GM18517 (cell line): ENCODE results near the gene CACNA2D3.

Source experiments
- ATAC-seq: cut with Tn5 transposase; IDR thresholded peaks from one replicate; pipeline ENCODE4 v1.9.1; 2021; ENCODE audit warnings: mild to moderate bottlenecking, moderate library complexity; ENCODE audit not compliant: unreplicated experiment

The CACNA2D3 gene

DNA sequence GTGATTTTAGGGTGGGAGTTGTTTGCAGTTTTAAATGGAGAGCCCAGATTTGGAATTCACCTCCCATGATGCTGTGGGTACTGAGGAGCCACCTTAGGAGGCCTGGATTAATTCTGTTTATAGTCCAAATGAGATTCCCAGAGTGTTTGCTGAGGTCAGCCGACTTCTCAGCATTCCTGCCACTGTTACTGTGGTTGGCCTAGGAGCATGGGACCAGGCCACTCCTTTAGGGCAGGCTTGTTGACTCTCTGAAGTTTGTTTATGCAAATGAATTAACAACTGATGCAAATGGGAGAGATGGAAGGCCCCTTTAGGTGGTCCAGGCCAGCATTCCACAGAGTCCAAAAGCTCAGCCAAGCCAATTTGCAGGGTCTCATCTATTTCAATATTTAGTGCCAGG lies 46.1 kb downstream of the CACNA2D3 start:
- ATAC-seq: no peak

DNA sequence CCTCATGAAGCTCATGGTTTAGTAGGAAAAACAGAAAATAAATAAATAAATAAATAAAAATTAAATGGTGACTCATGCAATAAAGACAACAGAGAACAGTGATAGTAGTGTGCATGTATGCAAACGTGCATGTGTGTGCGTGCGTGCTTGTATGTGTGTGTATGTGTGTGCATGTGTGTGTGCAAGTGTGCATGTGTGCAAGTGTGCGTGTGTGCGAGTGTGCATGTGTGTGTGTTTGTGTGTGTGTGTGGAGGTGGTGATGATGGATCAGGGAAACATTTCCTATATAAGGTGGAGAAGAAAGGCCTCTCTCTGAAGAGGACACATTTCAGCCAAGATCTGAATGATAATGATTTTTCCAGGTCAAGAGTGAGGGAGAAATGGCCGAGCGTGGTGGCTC lies 47.2 kb downstream of the CACNA2D3 start:
- ATAC-seq: no peak

DNA sequence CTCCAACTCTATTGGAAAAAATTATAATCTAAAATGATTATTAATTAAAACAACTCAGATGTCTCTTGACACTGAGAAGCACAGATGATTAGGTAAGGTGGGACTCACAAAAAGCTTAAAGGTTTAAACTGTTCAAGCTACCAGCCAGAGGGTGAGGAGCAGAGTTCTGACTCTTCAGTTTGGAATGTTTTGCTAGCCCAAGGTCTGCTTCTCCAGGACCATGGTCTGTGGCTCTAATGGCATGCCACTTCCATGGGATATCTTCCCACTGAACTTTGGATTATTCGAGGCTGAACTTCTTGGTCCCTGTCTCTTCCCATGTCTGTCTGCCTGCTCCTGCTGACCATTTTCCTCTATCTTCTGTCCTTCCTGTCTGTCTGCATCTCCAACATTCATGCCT lies 49.2 kb downstream of the CACNA2D3 start:
- ATAC-seq: no peak

DNA sequence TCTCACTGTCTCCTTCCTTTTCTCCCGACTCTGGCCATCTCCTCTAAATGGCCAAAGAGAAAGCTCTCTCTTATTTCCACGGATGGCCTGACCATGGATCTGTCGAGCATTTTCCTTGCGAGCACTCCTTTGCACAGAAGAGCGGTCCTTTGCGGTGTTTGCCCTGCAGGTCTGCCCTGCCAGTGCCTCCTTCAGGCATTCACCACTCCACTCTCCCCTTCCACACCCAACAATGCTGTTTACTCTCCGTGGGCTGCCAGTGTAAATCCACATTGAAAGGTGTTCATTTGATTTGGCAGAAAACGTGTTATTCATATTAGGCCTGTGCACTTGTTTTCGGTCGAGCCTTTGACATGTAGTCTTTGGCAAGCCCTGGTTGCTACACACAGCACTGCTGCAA lies 49.6 kb downstream of the CACNA2D3 start:
- ATAC-seq: no peak

DNA sequence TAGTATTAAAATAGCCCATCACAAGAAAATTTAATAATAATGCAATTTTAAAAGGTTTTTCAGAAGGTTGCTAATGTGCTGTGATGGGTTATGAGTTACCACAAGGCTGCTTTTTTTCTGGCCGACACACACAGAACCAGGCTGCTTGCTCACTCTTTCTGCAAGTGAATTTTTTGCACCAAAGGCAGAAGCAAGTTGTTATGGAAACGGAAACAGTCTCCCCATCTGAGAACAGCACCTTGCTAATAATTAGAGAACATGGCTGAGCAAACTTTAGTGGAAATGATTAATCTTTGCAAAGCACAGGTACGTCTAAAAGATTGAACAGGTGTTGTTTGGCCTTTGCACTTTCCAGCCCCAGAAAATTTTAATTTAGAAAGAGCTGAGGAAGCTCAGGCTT lies 51.0 kb downstream of the CACNA2D3 start:
- ATAC-seq: no peak

DNA sequence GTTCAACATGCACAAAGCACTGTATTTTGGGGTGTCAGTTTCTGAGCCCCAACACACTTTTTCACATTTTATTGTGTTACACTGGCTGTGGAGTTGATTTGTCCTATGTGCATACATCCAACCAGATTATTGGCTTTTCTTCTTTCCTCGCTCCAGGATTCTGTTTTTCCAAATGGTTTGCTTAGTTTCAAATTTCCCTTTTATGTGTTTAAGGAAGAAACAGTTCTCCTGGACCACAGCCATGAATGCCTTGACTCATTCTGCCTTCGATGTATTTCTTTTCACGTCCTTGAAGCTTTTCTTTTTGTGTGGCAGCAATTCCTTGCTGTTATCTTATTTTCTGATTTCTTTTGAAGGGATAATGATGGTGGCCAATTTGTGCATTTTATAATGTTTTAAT lies 53.8 kb downstream of the CACNA2D3 start:
- no peak for ATAC-seq

DNA sequence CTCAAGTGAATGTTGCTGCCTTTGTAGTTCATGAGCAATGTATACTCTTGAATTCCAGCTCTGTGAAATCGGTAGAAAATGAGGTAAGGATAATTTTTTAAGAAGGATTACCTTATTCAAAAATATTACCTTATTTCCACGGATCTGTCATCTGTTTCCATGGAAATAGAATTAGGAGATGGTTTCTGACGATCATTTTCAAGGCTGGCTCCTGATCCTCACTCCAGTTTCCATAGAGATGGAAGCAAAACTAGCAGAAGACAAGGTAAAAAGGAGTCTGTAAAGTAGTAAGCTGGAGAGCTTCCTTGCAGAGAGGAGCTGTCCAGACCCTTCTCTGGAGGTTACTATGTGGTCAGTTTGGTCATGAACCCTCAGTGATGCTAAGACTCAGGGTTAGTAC lies 55.5 kb downstream of the CACNA2D3 start:
- ATAC-seq: no peak

DNA sequence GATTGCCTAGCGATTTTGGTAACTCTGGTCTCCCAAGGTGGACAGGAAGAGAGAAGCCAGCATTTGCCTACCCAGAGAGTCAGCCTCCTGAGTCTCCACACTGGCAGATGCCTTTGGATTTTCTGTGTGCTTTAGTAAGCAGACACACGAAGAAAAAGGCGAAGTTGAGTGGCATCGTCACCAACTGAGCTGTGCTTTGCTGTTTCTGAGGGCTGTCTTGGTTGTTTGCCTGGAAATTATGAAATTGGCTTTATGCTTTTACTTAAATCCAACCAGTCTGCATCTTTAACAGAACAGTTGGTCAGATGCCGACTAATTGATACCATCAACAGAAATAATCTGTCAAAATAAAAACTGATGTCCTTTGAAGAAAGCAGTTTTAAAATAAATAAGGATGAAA lies 56.0 kb downstream of the CACNA2D3 start:
- ATAC-seq: no peak

DNA sequence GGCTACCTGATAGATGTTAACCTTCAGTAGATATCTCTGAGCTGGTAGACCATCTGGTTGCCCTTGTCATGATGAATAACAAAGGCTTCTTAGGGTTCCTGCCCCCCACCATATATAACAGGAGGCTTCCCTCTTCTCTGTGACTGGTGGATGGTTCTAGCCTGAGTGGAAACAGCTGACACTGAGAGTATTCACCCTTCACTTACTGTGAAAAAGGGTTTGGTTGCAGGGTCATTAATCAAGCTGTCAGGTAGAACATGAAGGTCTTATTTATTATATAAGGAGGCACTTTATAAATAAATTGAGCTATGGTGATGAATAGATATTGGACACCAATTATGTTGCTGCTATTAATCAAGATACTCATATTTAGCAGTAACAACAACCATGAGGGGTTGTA lies 58.6 kb downstream of the CACNA2D3 start:
- ATAC-seq: no peak

DNA sequence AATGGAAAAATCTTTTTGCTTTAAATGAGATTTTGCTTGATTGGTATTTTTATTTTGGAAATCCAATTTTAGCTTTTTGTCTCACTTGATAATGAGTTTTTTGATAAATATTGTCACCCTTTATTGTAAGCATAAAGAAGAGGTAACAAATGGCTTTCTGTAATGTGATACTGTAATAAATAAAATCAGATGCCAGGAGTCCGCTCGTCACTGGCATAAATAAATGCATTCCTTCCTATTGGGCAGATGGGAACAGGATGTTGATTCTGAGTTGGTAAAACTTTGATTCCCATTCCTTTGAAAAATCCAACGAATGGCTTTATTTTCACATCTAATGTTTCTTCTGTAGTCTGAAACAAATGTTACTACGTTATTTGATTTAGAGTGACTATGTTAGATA lies 59.9 kb downstream of the CACNA2D3 start:
- no peak for ATAC-seq

DNA sequence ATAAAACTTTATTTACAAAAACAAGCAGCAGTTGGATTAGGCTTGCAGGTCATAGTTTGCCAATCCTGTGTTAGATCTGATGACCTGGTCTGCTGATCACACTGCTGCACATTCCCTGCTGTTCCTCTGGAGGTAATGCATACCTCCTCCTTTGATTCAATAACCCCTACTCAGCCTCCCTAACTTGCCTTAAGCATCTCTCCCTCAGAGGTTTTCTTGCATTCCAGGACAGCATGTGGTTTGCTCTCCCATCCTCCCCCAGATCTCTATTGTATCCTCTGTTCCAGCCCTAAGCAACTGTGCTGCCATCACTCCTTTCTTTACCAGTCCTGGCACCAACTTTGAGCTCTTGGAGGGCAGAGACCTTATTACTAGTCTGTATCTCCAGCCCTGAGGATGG lies 63.4 kb downstream of the CACNA2D3 start:
- no peak for ATAC-seq

DNA sequence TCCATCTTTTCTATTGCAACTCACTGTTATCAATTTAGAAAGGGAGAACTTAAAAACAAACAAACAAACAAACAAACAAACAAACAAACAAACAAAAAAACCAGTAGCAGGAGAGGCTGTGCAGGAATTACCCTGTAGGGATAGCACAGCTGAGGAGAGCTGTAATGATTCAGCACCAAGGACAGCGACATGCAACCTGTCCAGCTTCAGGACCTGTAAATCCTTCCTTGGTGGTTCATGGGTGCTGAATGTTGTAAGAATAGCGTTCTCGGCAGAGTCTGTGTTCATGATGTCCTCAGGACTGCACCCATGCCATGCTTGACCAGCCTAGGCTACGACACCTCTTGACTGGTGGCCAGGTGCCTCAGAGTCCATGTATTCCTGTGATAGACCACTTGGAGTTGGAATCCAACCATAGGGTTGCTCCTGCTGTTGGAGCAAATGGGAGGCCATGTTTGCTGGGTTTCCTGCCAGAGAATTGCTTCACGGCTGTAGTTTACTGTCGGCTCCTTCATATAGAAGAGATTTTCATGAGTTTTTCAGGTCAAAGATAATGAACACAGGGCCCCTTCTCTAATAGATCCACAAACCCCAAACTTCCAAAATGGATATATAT lies 65.9 kb downstream of the CACNA2D3 start:
- ATAC-seq: no peak

DNA sequence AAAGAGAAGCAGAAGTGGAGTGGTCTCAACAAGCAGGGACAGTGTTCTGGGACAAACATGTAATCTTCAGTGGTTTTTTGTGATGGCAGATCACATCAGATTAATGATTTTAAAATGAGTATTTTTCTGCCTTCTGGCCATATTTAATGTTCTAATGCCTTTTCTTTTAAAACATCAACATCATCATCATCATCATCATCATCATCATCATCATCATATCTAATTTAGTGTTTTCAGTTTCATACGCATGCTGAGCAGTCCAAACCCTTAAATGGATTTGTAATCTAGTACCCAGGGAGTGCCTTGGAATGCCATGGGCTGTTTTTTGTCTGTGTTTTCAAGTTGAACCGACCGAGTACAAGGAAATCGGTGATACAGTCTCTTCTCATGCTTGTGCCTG lies 68.9 kb downstream of the CACNA2D3 start:
- no peak for ATAC-seq

DNA sequence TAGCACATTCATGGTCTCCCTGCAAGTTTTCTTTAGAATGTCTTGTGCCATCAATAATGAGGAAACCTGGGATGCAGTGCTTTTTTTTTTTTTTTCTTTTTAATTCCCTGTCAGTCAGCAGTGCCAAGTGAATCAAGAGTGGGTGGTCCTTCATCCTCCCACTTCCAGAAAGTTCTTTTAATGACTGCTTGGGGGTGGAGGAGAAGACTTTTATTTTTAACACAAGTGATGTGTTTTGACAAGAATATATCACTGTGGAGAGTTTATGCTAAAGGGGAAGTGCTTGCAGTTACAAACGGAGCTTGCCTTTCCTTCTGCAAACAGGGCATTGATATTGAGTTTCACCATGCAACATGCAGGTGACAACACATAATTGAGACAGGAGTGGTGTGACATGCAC lies 69.7 kb downstream of the CACNA2D3 start:
- ATAC-seq: no peak

DNA sequence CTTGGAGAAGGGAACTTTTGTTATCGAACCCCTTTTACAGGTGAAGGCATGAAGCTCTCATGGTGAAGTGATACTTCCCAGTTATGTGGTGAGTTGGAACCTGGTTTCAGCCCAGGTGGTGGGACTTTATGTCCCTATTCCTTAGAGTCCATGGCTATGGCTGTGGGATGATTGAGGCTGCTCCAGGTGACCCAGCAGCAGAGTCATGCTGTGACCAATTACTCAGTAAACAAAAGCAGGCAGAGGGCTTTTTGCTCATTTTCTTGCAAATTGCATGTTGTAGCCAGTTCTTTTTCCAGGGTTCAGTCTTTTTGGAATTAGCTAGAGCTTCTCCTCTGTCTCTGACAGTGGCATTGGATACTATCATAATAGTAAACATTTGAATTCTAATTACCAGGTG lies 70.7 kb downstream of the CACNA2D3 start:
- ATAC-seq: no peak

DNA sequence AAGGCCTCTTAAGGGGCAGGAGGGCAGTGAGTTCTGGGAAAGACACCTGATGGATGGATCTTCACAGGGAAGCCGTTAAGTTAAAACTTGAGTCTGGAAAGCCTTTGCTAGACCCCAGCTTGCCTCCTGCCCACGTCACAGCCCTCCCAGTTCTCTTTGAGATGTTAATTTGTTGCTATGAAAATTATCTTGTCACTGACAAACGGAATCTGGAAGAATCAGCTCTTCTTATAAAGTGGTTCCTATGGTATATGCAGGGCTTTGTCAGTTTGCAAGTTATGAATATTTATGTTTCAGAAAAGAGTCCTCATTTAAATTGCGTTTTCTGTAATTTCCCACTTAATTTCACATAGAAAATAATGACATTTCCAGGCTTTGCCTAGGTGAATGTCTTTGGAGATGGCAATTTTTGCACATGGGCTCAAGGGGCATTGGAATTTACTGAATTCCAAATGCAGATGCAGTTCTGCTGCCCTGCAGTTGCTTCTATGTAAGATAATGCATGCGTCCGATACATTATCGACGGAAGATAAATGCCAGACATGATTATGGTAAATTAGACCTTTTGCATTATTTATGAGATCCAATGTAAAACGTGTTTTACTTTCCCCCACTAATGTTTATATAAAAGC lies 74.1 kb downstream of the CACNA2D3 start:
- no peak for ATAC-seq

DNA sequence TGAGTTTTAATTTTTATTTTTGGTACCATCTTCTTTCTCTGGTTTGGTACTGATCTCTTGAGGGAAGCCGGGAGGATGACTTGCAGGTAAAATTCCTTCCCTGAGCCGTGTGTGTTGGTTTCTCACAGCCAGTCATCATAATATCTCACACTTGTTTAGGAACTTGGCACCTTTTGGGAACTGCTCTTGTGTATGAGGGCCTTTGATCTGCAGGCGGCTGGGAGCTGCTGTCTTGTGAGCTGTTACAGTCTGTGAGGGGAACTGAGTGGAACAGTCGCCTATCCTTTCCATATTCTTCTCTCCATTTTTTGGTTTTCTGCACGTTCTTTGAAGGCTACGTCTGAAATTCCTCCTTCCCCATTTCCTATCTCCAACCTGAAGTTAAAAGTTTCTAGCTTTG lies 75.2 kb downstream of the CACNA2D3 start:
- no peak for ATAC-seq

DNA sequence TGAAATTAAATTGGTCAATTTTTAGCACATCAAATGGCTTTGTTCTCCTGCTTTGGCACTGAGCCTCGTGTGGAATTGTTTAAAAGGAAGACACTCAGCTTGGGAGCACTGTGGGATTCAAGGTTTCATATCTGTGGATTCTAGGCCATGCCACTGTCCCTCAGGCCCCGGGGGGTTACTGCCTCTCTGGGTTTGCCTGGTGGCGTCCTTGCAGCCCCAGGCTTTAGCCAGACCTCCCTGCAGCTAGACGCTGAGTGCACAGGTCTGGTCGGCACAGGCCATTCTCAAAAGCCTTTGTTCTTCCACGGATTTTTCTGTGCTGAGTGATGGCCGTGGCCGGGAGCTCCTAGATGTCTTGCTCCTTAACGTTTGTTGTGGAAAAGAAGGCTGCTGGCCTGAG lies 76.2 kb downstream of the CACNA2D3 start:
- ATAC-seq: no peak

DNA sequence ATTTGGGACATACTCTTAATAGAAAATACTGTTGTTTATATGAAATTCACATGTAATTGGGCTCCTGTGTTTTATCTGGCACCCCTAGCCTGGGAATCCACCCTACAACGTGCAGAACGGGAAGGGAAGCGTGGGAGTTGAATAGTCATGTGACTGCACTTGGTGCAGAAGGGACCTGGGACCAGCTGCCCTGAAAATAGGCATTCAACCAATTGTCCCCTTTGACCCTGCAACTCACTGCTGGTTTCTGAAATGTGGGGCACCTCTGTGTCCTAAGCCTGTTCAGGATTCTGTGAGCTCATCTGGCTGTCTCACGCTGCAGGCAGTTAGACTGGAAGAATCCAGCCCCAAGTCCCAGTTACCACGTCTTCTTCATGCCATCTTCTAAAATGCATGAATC lies 79.7 kb downstream of the CACNA2D3 start:
- ATAC-seq: no peak

DNA sequence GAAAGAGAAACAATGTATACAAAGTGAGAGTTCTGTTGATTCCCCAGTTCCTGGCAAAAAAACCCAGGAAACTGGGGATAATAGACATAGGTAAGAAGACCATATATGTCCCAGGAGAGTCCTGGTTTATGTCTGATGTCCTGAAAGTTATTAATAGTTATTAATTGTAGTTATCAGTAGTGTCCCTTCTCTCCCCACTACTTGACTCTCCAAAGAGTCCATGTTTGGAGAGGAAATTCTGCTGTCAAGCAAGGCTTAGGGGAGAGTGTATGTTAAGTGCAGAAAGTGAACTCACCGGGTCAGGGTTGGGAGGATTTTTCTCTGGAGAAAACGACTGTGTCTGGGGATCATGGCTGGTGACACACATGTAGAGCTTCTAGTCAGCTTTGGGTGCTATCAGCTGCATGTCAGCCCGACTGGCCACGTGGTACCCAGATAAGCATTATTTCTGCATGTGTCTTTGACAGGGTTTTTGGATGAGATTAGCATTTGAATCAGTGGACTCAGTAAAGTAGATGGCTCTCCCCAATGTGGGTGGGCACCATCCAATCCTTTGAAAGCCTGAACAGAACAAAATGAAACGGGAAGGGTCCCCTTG lies 80.4 kb downstream of the CACNA2D3 start:
- no peak for ATAC-seq

DNA sequence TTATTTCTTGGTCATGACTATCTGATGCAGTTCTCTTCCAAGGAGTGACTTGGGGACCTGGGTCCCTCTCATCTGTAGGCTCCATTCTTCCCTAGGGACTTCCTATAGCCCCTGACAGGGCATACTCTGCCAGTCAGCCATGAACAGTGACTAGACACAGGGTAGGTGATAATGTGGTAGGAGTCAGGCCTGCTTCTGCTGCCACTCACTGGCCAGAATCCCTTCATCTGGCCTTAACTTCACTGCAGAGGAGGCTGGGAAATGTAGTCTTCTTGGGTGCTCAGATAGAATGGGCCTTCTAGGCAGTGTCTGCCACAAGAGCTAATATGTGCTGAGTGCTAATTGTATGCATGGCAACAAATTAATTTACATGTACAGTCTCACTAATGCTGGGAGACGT lies 84.5 kb downstream of the CACNA2D3 start:
- no peak for ATAC-seq

DNA sequence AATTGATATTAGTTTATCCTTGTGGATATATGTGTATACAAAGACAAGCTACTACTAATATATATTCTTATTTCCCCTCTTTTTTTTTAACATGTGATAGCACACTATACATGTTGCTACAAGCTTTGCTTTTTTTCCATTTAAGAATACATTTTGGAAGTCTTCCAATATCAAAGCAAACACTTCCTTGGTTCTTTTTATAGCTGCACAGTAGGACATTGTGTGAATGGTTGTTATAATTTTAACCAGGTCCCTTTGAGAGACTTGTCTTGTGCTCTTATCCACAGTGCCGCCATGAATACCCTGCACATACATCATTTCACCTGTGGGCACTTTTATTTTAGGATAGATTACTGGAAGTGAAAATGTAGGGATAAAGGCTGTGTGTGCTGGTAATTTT lies 88.7 kb downstream of the CACNA2D3 start:
- no peak for ATAC-seq

DNA sequence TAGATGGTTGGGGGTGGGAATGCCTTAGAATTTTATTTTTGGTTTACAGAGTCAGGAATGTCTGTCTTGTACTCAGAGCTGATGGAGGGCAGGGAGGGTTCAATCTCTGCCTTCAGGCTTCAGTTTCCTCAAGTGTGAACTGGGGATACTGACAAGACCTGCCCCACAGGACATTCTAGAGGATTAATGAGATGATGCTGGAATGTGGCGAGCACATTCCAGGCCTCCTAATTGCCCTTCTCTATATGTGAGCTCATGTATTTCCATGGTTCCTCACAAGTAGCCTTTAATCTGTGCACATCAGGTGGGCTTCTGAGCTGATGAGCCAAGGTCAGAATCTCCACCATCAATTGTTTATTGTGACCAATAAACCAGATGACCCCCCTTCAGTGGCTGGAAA lies 90.4 kb downstream of the CACNA2D3 start:
- no peak for ATAC-seq
